ENCODE results near the gene TRMT61A. TPM values are rescaled to one million over a fixed set of nuclear protein-coding genes. Genes with fewer than 3 reads are reported as not detected.
A peak's percentile ranks its signal among the peaks of the same experiment; 100 is the strongest.

TRMT61A gene
- total RNA-seq, 1 experiment from 2014 or later, result 22.5 TPM

DNA sequence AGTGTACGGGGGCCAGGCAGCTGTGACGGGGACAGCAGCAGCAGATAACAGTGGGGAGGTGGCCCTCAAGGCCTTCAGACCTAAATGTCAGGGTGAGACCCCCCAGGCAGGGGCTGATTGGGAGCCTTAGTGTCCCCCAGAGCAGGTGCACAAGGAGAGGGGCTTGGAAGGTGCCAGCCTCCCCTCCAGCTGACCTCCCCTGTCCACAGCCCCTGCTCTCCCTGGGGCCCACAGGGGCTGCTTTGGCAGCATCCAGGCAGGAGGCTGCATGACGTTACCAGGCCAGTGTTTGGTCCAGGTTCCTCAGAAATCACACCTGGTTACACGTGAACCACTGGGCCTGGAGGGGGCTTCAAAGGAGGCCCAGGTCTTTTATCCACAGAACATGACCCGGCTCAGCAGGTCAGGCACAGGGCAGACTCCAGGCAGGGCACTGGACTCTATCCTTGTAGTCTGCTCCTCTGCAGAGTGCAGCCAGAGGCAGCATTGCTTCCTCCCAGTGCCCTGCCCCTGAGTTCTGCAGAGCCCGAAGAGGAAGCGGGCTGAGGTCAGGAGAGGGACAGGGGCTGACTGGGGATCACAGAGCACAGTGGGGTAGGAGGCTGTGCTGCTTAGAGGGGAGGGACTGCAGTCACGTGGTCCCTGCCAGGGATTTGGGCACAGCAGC, 2.6 kb upstream of the TRMT61A start:
- H3K4me2 ChIP-seq, result no peak overlapping the region
- BruUV-seq (replicated peaks), result no TSS peak
- H3K79me2 ChIP-seq (ENCODE audit: low read depth), result peaks cover 36% of the 10 kb centered on the region
- no peak overlapping the region for H3K4me3 ChIP-seq
- no peaks in the 10 kb centered on the region for H3K9me3 ChIP-seq (ENCODE audit: insufficient read depth, low read depth)
- TF ChIP-seq EZH2 (IDR thresholded peaks at IDR 0.05; ENCODE audit: low read depth) (no peak), CTCF (conservative IDR thresholded peaks at IDR 0.05) (no peak)
- CTCF ChIA-PET, result no interaction called here
- no peak overlapping the region for H3K27ac ChIP-seq
- DNase-seq, result no peak
- POLR2A ChIA-PET (ENCODE audit: unreplicated experiment), result no interaction called here
- no peak overlapping the region for H2AFZ ChIP-seq
- H3F3A ChIP-seq (ENCODE audit: insufficient read depth, low read depth), result peaks cover 45% of the 10 kb centered on the region
- H3K4me1 ChIP-seq (replicated peaks; ENCODE audit: insufficient read depth), result peaks cover 29% of the 10 kb centered on the region
- H3K9me2 ChIP-seq (ENCODE audit: insufficient read depth), result no peaks in the 10 kb centered on the region
- H3K27me3 ChIP-seq (ENCODE audit: insufficient read depth, low read depth), result no peaks in the 10 kb centered on the region
- H3K36me3 ChIP-seq (ENCODE audit: low read depth), result 0 out of 2 replicates have a peak, but pooled peaks cover 12% of the 10 kb centered on the region
- intact Hi-C loops (cut with micrococcal nuclease; ENCODE audit: unreplicated experiment), result no loop called here
- peaks cover 15% of the 10 kb centered on the region for H4K20me1 ChIP-seq (ENCODE audit: insufficient read depth)

- Histone ChIP-seq H3K4me3 (no peak overlapping the region), H3K36me3 (ENCODE audit: low read depth) (0 out of 2 replicates have a peak, but pooled peaks cover 12% of the 10 kb centered on the region), H3K79me2 (ENCODE audit: low read depth) (peaks cover 41% of the 10 kb centered on the region), H3K4me2 (peak overlapping the region; percentile 97; the same call in 1 of the 2 replicates), H2AFZ (no peak overlapping the region), H3K27ac (no peak overlapping the region), H3K9me3 (ENCODE audit: insufficient read depth, low read depth) (no peaks in the 10 kb centered on the region), H3F3A (ENCODE audit: insufficient read depth, low read depth) (peaks cover 45% of the 10 kb centered on the region), H4K20me1 (ENCODE audit: insufficient read depth) (peaks cover 20% of the 10 kb centered on the region), H3K4me1 (replicated peaks; ENCODE audit: insufficient read depth) (peaks cover 27% of the 10 kb centered on the region), H3K27me3 (ENCODE audit: insufficient read depth, low read depth) (no peaks in the 10 kb centered on the region), H3K9me2 (ENCODE audit: insufficient read depth) (no peaks in the 10 kb centered on the region)
- ChIA-PET CTCF (no interaction called here), POLR2A (ENCODE audit: unreplicated experiment) (interaction anchor here (0.6 kb wide), 1 partner anchor 34 kb away, joined by 3 read pairs; no protein-coding TSS in a partner anchor)
- intact Hi-C loops (cut with micrococcal nuclease; ENCODE audit: unreplicated experiment), result no loop called here
- TF ChIP-seq CTCF (conservative IDR thresholded peaks at IDR 0.05) (no peak), EZH2 (IDR thresholded peaks at IDR 0.05; ENCODE audit: low read depth) (no peak)
- BruUV-seq (replicated peaks), result no TSS peak
- no peak for DNase-seq
Measured at GRCh38 chr14:103526914-103527248, 2.1 kb upstream of the TRMT61A start.

DNA sequence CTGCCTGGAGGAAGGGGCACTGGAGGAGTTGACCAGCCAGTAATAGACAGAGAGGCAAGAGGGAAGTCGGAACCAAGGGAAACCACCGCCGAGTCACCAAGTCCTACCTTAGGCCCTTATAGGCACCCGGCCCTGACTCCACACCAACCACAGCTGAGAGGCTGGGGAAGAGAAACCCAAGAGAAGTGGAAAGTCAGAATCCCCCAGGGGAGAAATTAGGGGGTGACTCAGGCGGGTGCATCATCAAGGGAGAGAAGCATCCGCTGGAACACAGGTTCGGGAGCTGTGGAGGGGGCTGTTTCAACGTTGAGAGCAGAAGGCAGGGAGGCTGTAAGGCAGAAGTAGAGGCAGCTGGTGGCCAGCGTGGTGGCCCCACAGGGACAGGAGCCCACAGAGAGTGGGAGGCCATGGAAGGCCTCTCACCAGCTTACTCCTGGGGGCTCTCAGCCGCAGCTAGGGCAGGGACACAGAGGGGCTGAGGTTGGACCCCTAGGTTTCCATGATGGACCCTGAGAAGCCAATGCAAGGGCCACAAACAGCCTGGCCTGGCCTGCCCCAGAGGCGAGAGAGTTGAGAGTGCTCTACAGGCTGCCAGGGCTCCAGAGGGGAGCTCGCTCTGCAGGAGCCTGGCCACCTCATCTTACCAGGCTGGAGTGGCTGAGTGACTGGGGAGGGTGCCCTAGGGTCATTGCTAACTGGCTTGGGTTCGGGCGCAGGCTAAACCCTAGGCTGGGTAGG, 1.4 kb upstream of the TRMT61A start:
- BruUV-seq (replicated peaks), result no TSS peak
- intact Hi-C loops (cut with micrococcal nuclease; ENCODE audit: unreplicated experiment), result no loop called here
- Histone ChIP-seq H3K4me2 (peak overlapping the region; percentile 97), H3K4me1 (replicated peaks; ENCODE audit: insufficient read depth) (peaks cover 23% of the 10 kb centered on the region), H3K4me3 (peak overlapping the region; percentile 79; the same call in 1 of the 2 replicates), H4K20me1 (ENCODE audit: insufficient read depth) (peaks cover 27% of the 10 kb centered on the region), H3K9me3 (ENCODE audit: insufficient read depth, low read depth) (no peaks in the 10 kb centered on the region), H3K36me3 (ENCODE audit: low read depth) (0 out of 2 replicates have a peak, but pooled peaks cover 12% of the 10 kb centered on the region), H3K27me3 (ENCODE audit: insufficient read depth, low read depth) (no peaks in the 10 kb centered on the region), H3K27ac (no peak overlapping the region), H2AFZ (no peak overlapping the region), H3F3A (ENCODE audit: insufficient read depth, low read depth) (peaks cover 45% of the 10 kb centered on the region), H3K9me2 (ENCODE audit: insufficient read depth) (no peaks in the 10 kb centered on the region), H3K79me2 (ENCODE audit: low read depth) (peaks cover 44% of the 10 kb centered on the region)
- no peak for DNase-seq
- no peak for TF ChIP-seq EZH2 (IDR thresholded peaks at IDR 0.05; ENCODE audit: low read depth)
- TF ChIP-seq CTCF (conservative IDR thresholded peaks at IDR 0.05), result no peak
- CTCF ChIA-PET, result interaction anchor here (0.8 to 1.9 kb wide), 2 partner anchors 9 to 11 kb away, joined by 3 to 10 read pairs; no protein-coding TSS in a partner anchor
- POLR2A ChIA-PET (ENCODE audit: unreplicated experiment), result interaction anchor here (0.6 kb wide), 3 partner anchors 14 to 34 kb away, joined by 3 read pairs; no protein-coding TSS in a partner anchor
